ENCODE data around the gene CNIH3. TPM values are rescaled to one million over a fixed set of nuclear protein-coding genes. Genes with fewer than 3 reads are reported as not detected.

Gene CNIH3
- total RNA-seq, 1 experiment from 2014 or later: 2.1 TPM

- H3K4me3 Mint-ChIP-seq (ENCODE audit: low read depth, unreplicated experiment): no peak overlapping the region
- H3K9me3 Mint-ChIP-seq (ENCODE audit: low read depth, unreplicated experiment): no peaks in the 10 kb centered on the region
- no peak overlapping the region for H3K27ac Mint-ChIP-seq (ENCODE audit: unreplicated experiment)
- H3K27me3 Mint-ChIP-seq (ENCODE audit: unreplicated experiment): peaks cover 69% of the 10 kb centered on the region
- H3K4me1 Mint-ChIP-seq (ENCODE audit: low read depth, unreplicated experiment): no peaks in the 10 kb centered on the region
- no peak for DNase-seq
- no peak for TF ChIP-seq CTCF (IDR thresholded peaks at IDR 0.05; ENCODE audit: unreplicated experiment)
- no TSS peak for BruUV-seq (replicated peaks)
- intact Hi-C loops (cut with micrococcal nuclease; ENCODE audit: unreplicated experiment): no loop called here
- CTCF ChIA-PET: interaction anchor here (1.1 kb wide), 1 partner anchor 15 kb away, joined by 3 read pairs; no protein-coding TSS in a partner anchor
- no peaks in the 10 kb centered on the region for H3K36me3 Mint-ChIP-seq (ENCODE audit: insufficient read depth, unreplicated experiment)
These were observed 95.8 kb downstream of the CNIH3 start for GRCh38 chr1:224711876-224712275.

- no peak overlapping the region for H3K4me3 Mint-ChIP-seq (ENCODE audit: low read depth, unreplicated experiment)
- intact Hi-C loops (cut with micrococcal nuclease; ENCODE audit: unreplicated experiment): no loop called here
- no peak for DNase-seq
- CTCF ChIA-PET: no interaction called here
- no peaks in the 10 kb centered on the region for H3K4me1 Mint-ChIP-seq (ENCODE audit: low read depth, unreplicated experiment)
- no peak overlapping the region for H3K27ac Mint-ChIP-seq (ENCODE audit: unreplicated experiment)
- no TSS peak for BruUV-seq (replicated peaks)
- H3K9me3 Mint-ChIP-seq (ENCODE audit: low read depth, unreplicated experiment): no peaks in the 10 kb centered on the region
- peaks cover 73% of the 10 kb centered on the region for H3K27me3 Mint-ChIP-seq (ENCODE audit: unreplicated experiment)
- no peak for TF ChIP-seq CTCF (IDR thresholded peaks at IDR 0.05; ENCODE audit: unreplicated experiment)
- no peaks in the 10 kb centered on the region for H3K36me3 Mint-ChIP-seq (ENCODE audit: insufficient read depth, unreplicated experiment)
These were observed 97.1 kb downstream of the CNIH3 start for GRCh38 chr1:224713228-224713627.

GRCh38 chr1:224714553-224714952 is 98.4 kb downstream of the CNIH3 start:
- BruUV-seq (replicated peaks): no TSS peak
- no peak for DNase-seq
- no peak for TF ChIP-seq CTCF (IDR thresholded peaks at IDR 0.05; ENCODE audit: unreplicated experiment)
- CTCF ChIA-PET: interaction anchor here (0.6 kb wide), 1 partner anchor 140 kb away, joined by 3 read pairs; no protein-coding TSS in a partner anchor
- Mint-ChIP-seq H3K4me1 (ENCODE audit: low read depth, unreplicated experiment) (no peaks in the 10 kb centered on the region), H3K36me3 (ENCODE audit: insufficient read depth, unreplicated experiment) (no peaks in the 10 kb centered on the region), H3K9me3 (ENCODE audit: low read depth, unreplicated experiment) (no peaks in the 10 kb centered on the region), H3K27me3 (ENCODE audit: unreplicated experiment) (peaks cover 73% of the 10 kb centered on the region), H3K27ac (ENCODE audit: unreplicated experiment) (no peak overlapping the region), H3K4me3 (ENCODE audit: low read depth, unreplicated experiment) (no peak overlapping the region)
- intact Hi-C loops (cut with micrococcal nuclease; ENCODE audit: unreplicated experiment): no loop called here

GRCh38 chr1:224718470-224719053 is 102.4 kb downstream of the CNIH3 start:
- Mint-ChIP-seq H3K27ac (ENCODE audit: unreplicated experiment) (no peak overlapping the region), H3K4me3 (ENCODE audit: low read depth, unreplicated experiment) (no peak overlapping the region), H3K36me3 (ENCODE audit: insufficient read depth, unreplicated experiment) (no peaks in the 10 kb centered on the region), H3K9me3 (ENCODE audit: low read depth, unreplicated experiment) (no peaks in the 10 kb centered on the region), H3K4me1 (ENCODE audit: low read depth, unreplicated experiment) (no peaks in the 10 kb centered on the region), H3K27me3 (ENCODE audit: unreplicated experiment) (peaks cover 81% of the 10 kb centered on the region)
- intact Hi-C loops (cut with micrococcal nuclease; ENCODE audit: unreplicated experiment): no loop called here
- BruUV-seq (replicated peaks): no TSS peak
- no peak for DNase-seq
- CTCF ChIA-PET: no interaction called here
- no peak for TF ChIP-seq CTCF (IDR thresholded peaks at IDR 0.05; ENCODE audit: unreplicated experiment)
